Caki2 (cell line): ENCODE results near the gene CLPSL1. TPM values are rescaled to one million over a fixed set of nuclear protein-coding genes. Genes with fewer than 3 reads are reported as not detected.
A peak's percentile ranks its signal among the peaks of the same experiment; 100 is the strongest.
"Not testable (repeated sequence)": the region's sequence is repeated elsewhere in the genome, so short reads cannot be mapped to it uniquely, and the experiment has no call there.

Source experiments
- DNase-seq: peaks from one replicate; pipeline ENCODE4 v3.0.0-alpha.2; 2015; ENCODE audit warnings: low read depth
- in situ Hi-C: cut with HindIII; loops from 2 replicates; pipeline ENCODE4 v1.10.0; 2016; ENCODE audit warnings: low sequenced_read_pairs, low pct_unique_long_range_greater_than_20kb, mixed read lengths
- total RNA-seq: library from RNA; depleted of rRNA; stranded (reverse); fragments of >200 nt; shearing (Covaris generic); gene quantifications from 2 replicates; pipeline ENCODE4 v1.2.3, GENCODE V29; 2014; ENCODE audit warnings: low replicate concordance; rRNA removed

Gene CLPSL1
- 2.4 TPM in 1 of 2 replicates, not detected in the other for total RNA-seq

DNA sequence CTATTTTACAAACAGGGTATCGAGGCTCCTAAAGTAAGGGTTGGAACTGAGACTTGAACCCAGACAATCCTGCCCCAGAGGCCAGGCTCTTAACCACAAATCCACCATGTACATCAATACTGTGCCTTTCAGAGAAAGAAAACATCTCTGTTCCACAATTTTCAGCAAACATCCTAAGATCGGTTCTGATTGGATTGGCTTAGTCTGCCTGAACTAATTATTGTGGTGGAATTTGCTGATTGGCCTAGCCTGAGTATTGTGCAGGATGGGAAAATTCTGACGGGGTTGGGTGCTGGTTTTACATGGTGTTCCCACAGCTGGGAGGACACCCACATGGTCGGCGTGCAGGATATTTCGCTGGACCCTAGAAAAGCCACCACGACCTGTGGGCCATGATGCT is at the start of gene CLPSL1:
TSS of gene CLPSL1 (plus strand) at position 301 of the 400 bp plus-strand sequence. CDS start at position 393, 92 bp downstream.
- DNase-seq, result no peak
- in situ Hi-C loops, result no loop called here

DNA sequence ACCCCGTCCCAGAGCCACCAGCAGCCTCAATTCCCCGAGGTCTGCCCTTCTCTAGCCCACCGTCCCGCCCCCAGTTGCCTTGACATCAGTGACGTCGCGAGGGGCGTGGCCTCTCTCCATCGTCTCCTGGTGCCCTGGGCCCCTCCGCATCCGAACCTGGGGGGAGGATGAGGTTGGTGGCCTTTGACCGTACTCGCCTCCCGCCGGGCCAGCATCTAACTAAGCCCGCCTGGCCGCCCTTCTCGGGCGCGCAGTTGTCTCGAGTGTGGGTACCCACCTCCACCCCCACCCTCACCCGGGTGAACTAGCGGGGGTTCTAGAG is 49.4 kb upstream of the CLPSL1 start:
- peak; percentile 87 for DNase-seq
- in situ Hi-C loops, result no loop called here

DNA sequence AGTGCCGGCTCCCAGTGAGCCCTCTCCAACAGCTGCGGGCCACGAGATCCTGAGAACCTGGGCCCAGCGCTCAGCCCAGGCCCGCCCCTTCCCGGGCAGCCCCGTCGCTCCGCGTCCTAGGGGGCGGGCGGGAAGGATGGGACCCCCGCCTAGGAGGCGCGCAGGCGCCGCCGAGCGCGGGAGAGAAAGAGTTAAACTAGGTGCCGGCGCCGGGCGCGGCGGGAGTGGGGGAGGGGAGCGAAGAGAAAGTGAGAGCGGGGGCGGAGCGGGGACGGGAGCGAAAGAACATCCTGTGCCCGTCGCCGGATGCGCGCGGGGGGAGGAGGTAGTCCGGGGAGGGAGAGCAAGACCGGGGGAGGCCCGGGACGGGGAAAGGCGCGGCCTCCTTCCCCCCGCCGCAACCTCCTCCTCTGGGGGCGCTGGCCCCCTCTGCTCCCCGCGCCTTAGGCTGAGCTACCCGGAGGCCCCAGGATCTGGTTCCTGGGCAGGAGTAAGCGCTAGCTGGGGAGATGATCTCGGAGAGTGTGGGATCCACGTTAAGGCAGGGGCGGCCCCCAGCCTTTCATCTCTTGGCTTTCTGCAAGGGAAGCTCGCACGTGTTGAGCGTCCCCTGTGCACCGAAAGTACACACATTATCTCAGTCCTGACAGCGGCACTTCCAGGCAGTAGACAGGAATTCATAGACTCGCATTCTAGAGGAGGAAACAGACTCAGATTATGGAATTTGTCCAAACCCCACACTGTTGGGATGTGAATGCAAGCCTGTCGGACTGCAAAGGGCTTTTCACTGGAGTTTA is 48.9 kb upstream of the CLPSL1 start:
- DNase-seq, result peak; percentile 86
- in situ Hi-C loops, result no loop called here

- no peak for DNase-seq
- in situ Hi-C loops, result no loop called here
These were observed 47.2 kb upstream of the CLPSL1 start for GRCh38 chr6:35733633-35734032.

- DNase-seq, in situ Hi-C loops: not testable (repeated sequence)
These were observed 46.5 kb upstream of the CLPSL1 start for GRCh38 chr6:35734319-35734718.

DNA sequence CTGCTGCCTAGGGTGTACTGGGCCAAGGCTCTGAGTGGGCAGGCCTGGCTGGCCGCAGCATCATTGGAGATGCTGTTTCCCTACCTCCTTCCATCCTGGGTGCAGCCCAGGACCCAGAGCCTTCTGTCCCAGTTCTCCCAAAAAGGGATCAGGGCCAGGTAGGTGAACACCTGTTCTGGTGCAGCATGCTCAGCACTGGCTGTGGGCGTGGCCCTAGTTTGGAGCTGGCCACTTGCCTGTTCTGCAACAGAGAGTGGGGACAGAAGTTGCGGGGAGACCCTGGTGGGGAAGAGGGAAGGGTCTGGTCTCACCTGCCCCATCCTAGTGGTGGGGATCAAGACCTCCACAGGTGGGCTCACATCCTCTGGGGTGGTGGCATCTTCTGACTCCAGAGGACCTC is 45.4 kb upstream of the CLPSL1 start:
- in situ Hi-C loops, result no loop called here
- no peak for DNase-seq

DNA sequence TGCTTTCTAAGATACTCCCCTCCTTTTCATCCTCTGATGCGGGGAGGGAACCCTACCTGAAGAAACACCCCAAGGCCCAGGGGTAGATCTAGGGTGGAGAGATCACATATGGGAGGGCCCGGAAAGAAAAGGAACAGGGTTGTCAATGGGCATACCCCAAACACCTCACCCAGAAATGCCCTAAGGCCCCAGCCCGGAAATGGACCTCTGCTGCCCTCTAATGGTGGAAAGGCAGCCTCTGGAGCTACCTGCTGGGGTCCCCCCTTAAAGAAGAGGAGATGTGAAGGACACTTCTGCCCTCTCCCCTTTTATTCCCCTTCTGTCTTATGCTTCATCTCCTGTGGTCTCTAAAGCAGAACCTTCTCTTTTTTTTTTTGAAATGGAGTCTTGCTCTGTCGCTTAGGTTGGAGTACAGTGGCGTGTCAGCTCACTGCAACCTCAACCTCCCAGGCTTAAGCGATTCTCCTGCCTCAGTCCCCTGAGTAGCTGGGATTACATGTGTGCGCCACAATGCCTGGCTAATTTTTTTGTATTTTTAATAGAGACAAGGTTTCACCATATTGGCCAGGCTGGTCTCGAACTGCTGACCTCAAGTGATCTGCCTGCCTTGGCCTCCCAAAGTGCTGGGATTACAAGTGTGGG is 44.4 kb upstream of the CLPSL1 start:
- peak; percentile 56 for DNase-seq
- in situ Hi-C loops, result no loop called here

DNA sequence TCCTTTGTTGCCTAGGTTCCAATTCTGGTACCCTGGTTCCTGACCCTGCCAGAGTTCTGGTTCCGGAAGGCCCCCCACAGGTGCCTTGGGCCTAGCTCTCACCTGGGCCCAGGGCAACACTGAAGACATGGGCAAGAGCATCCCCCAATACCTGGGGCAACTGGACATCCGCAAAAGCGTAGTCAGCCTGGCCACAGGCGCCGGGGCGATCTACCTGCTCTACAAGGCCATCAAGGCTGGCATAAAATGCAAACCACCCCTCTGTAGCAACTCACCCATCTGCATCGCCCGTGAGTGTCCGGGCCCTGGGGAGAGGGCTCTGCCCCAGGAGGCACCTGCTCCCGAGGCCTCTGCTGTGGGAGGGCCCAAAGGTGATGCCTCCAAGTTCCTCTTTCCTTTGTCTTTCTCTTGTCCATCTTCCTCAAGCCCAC is 43.8 kb upstream of the CLPSL1 start, which contains the start of gene ARMC12:
TSS of gene ARMC12 (plus strand) at position 51 of the 431 bp plus-strand sequence. CDS start at position 128, 77 bp downstream.
- DNase-seq, result no peak
- in situ Hi-C loops, result no loop called here

DNA sequence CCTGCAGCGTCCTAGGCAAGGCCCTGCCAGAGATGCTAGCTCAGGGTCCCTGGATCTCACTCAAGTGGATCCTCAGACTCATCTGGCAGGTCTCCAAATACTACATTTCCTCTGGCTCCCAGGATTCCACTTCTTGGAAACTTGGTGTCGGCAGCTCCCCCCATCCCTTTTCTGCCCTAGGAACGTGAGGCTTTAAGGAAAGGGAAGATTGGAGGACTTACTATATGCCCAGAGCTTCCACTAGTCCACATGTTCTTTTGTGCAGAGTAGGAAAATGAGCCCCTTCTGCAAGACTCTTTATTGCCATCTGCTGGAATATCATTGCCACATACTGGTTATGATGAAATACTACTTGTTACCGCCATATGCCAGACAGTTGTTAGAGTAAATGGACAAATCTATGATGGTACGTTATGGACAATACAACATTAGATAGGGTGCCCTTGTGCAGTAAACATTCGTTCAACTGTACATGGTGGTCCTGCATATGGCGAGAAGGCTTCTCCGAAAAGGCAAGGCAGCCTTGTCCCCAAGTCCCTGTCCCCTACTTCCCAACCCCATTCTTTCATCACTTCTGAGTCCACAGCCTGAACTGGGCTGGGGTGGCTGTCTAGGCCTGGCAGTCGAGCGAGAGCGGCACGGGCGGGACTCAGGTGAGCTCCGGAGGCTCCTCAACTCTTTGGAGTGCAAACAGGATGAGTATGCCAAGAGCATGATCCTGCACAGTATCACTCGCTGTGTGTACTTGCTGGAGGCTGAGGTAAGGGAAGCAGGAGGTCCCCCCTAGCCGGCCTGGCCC is 43.2 kb upstream of the CLPSL1 start:
- in situ Hi-C loops, result no loop called here
- DNase-seq, result peak; percentile 70

DNA sequence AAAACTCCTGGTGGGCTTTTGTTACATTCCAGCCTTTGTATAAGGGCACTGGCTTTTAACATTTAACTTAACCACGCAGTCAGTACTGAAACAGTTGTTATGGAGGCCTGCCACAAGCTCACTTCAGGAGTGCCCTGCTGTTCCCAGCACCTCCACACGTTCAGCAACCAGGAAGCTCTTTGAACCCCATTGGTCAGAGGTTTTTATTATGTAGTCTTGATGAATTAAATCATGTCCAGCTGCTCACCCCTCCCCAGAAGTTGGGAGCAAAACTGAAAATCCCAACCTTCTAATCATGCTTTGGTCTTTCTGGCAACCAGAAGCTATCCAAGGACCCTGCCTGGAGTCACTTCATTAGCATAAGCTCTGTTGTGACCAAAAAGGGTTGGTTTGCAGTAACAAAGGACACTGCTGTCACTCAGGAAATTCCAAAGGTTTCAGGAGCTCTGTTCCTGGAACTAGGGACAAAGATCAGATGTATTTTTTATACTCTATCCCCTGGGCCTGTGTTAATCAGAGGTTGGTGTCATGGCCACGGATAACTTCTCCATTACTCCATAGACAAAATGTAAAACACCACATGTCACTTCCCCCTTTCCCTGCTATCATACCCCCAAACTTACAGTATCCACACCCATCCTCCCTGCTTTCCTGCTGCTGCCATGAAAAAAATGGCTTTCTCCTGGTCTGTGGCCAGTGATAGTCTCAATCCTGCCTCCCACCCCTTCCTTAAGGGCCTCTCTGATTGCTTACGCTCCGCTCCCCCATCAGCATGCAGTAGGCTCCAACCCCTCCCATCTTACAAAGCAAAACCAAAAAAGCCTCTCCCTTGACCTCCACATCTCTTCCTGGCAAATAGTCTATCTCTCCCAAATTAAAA is 40.9 kb upstream of the CLPSL1 start:
- no peak for DNase-seq
- in situ Hi-C loops, result no loop called here

DNA sequence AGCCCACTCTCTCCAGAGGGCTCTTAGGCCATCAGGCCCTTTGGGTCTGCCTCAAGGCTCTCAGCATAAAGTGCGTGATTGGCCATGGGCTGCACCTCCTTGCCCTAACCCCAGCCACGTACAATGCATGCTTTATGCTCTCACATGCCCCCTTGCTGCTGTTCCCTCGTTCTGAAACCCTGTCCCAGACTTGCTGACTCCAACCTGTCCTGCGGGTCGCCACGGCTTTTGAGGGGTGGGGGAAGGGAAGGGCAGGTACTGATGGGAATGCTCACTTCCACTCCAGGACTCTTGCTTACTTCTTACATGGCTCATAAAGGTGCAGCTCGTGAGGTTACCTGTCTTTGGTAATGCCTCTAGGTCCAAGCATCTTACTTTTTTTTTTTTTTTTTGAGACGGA is 38.0 kb upstream of the CLPSL1 start:
- in situ Hi-C loops, result no loop called here

GRCh38 chr6:35745509-35745908 is 35.3 kb upstream of the CLPSL1 start:
- DNase-seq, result no peak
- in situ Hi-C loops, result no loop called here

More for the DNA sequence above, 38.0 kb upstream of the CLPSL1 start:
- no peak for DNase-seq

GRCh38 chr6:35746516-35746915 is 34.3 kb upstream of the CLPSL1 start:
- no peak for DNase-seq
- in situ Hi-C loops, result no loop called here

DNA sequence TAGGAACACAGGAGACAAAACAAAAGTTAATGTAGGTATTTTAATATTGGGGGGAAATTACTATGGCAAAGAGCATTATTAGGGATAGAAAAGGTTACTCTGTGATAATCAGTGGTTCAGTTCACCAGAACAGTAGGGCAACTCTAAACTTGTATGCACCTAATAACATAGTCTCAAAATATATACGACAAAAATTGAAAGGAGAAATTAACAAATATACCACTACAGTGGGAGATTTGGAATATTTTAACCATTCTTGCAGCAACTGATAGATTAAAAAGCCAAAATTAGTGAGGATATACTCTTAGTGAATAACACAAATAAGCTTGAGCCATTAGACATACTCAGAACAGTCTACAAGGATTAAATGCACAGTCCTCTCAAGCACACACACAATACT is 32.9 kb upstream of the CLPSL1 start:
- in situ Hi-C loops, result no loop called here
- DNase-seq, result no peak

DNA sequence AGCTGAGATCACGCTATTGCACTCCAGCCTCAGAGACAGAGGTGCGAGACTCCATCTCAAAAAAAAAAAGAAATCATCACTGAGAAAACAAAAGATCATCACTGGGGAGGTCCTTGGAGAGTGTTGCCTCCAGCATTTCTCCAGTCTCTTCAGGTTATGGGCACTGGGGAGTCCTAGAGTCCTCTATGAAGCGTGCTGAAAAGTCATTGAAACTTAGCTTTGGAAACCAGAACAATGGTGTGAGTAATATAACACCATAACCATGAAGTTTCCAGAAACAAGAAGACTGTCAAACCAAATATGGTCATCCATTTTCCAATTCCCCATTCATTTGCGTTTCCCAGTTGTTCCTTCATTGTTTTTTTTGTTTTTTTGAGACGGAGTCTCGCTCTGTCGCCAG is 30.3 kb upstream of the CLPSL1 start:
- in situ Hi-C loops, result no loop called here
- no peak for DNase-seq

GRCh38 chr6:35751594-35751993 is 29.2 kb upstream of the CLPSL1 start:
- no peak for DNase-seq
- in situ Hi-C loops, result no loop called here

GRCh38 chr6:35752330-35752729 is 28.5 kb upstream of the CLPSL1 start:
- in situ Hi-C loops, result no loop called here

More at GRCh38 chr6:35752330-35752729, 28.5 kb upstream of the CLPSL1 start:
- no peak for DNase-seq
